ENCODE measurements around the gene ALDH1A1.

DNA sequence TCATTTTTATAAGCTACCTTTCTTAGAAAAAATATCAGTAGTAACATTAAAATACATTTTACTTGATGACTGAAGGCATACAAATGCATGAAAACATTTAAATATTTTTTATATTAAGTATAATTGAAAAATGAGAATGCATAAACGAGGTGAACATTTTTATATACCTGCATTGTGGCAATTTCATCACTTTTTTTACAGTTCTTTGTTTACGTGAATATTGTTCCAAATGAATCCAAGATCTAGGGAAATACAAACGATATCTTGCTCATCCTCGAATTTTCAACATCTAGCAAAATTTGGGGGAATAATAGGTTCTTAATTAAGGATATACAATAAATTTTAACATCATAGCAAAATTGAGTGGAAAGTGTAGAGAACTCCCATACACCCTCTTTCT lies 45.5 kb upstream of the ALDH1A1 start:
- TF ChIP-seq HSF4 (CRISPR knock-in tag; IDR thresholded peaks at IDR 0.05; ENCODE audit: borderline replicate concordance) (no peak), GABPA (tag; conservative IDR thresholded peaks at IDR 0.05; ENCODE audit: low read depth) (no peak), CTCF (IDR thresholded peaks at IDR 0.05 in 2 of 3, conservative IDR thresholded peaks at IDR 0.05 in 1 of 3; ENCODE audit: insufficient read depth in 2 of 3, low read depth in 1 of 3, low read length in 3 of 3) (no peak), AFF4 (CRISPR knock-in tag; IDR thresholded peaks at IDR 0.05) (no peak)
